Measurements from ENCODE around the gene LOXL4. TPM values are rescaled to one million over a fixed set of nuclear protein-coding genes. Genes with fewer than 3 reads are reported as not detected.

The LOXL4 gene
- polyA plus RNA-seq, 4 donors = 3.4 to 4.9 (median 4.5) TPM

DNA sequence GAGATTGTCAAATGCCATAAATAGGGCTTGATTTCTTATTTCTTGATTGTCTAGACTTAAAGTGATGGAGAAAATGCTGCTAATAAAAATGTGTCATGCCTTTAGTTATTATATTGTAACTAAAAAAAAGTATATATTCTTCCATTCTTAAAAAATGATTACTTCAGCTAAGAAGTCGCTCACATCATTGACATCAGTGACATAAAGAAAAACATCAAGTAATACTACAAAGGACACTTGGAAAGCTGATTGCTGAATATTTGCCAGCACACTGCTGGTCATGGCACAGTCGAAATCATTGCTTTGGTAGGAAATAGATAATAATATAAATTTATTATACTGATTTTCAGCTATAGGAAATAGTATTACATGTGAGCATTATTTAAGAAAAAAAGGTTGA, 62.6 kb downstream of the LOXL4 start:
- no peak for DNase-seq (ENCODE audit: low read depth in 4 of 4, low spot score in 2 of 4)

DNA sequence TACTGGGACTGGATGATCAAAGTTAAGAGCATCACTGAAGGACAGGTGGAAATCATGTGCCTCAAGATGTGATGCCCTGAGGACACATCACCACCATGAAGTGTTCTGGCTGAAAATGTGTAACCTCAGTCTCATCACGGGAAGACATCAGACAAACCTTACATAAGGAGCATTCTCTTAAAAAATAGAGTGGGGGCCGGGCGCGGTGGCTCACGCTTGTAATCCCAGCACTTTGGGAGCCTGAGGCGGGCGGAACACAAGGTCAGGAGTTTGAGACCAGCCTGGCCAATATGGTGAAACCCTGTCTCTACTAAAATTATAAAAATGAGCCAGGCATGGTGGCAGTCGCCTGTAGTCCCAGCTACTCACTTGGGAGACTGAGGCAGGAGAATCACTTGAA, 65.6 kb downstream of the LOXL4 start:
- DNase-seq (ENCODE audit: low read depth in 4 of 4, low spot score in 2 of 4) = no peak

DNA sequence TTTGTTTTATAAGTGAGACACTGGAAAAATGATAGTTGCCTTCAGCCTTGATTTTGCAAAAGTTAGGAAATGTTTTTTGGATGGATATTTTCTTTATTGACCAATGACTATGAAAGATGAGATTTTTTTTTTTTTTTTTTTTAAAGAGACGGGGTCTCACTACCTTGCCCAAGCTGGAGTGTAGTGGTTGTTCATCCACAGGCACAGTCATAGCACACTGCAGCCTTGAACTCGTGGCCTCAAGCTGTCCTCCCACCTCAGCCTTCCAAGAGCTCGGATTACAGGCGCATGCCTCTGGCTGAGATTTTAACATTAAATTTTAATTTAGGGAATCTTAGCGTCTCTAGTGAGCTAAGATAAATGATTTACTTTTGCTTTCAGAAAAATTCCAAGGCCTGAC, 66.2 kb downstream of the LOXL4 start:
- DNase-seq (ENCODE audit: low read depth in 4 of 4, low spot score in 2 of 4) = no peak

Other genes with a start within 250 kb of the LOXL4 start
- gene CRTAC1, start 237.6 kb downstream of the LOXL4 start, polyA plus RNA-seq (ENCODE audit: insufficient read length in 4 of 4) = 10 to 100 TPM; 22.5 to 48.4 (median 29.9) TPM
- 10 to 100 TPM; 18.4 to 22.2 (median 20.6) TPM for gene R3HCC1L, start 133.5 kb downstream of the LOXL4 start, polyA plus RNA-seq (ENCODE audit: insufficient read length in 4 of 4)
- gene PYROXD2, start 147.0 kb upstream of the LOXL4 start, polyA plus RNA-seq (ENCODE audit: insufficient read length in 4 of 4) = 10 to 100 TPM; 13.1 to 39.6 (median 22.8) TPM
- gene HPS1, start 178.7 kb upstream of the LOXL4 start, polyA plus RNA-seq (ENCODE audit: insufficient read length in 4 of 4) = 10 to 100 TPM; 29.3 to 46.9 (median 36.3) TPM

Measured in left renal cortex interstitium (tissue), 4 donors.